ENCODE data around the gene RALGAPA2.

DNA sequence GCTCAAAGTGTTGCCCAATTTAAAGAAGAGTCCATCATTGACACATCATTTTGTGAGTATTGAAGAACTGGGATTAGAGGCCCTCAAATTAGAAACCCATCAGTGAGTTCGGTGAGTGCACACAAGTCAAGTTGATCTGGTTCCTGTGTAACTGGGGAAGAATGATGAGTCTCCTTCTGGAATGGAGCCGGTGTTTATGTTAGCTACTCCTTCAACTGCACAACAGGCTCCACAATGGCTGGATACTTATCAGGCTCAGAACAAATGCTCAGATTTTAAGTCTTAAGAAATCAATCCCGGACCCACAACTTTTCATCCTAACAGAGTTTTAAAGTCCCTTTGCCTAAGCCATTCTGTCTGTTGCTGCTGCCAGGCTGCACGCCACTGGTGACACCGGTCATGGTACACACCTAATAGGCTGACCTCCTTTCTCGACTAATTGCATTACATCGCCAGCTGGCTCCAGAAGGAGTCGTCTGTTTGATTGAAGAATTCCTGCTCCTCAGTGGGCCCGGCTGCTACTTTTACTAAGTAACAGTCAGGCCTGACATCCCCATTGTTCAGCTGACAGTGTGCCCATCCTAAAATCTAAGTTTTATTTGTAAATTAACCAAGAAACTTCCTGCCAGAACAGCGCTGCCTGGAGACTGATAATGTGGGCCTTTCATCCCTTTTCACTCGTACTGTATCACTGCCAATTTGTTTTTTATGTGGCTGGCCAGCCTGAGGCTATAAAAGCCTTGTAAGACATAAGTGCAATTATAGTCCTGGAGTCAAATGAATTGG, 214.2 kb downstream of the RALGAPA2 start:
- TF ChIP-seq, protein P1, sequence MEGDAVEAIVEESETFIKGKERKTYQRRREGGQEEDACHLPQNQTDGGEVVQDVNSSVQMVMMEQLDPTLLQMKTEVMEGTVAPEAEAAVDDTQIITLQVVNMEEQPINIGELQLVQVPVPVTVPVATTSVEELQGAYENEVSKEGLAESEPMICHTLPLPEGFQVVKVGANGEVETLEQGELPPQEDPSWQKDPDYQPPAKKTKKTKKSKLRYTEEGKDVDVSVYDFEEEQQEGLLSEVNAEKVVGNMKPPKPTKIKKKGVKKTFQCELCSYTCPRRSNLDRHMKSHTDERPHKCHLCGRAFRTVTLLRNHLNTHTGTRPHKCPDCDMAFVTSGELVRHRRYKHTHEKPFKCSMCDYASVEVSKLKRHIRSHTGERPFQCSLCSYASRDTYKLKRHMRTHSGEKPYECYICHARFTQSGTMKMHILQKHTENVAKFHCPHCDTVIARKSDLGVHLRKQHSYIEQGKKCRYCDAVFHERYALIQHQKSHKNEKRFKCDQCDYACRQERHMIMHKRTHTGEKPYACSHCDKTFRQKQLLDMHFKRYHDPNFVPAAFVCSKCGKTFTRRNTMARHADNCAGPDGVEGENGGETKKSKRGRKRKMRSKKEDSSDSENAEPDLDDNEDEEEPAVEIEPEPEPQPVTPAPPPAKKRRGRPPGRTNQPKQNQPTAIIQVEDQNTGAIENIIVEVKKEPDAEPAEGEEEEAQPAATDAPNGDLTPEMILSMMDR (IDR thresholded peaks at IDR 0.05), result no peak
- no peak for TF ChIP-seq POLR2AphosphoS5 (IDR thresholded peaks at IDR 0.05)
- no peak for TF ChIP-seq POLR2A (IDR thresholded peaks at IDR 0.05)
- TF ChIP-seq EP300 (IDR thresholded peaks at IDR 0.05), result no peak
